Fibroblast of villous mesenchyme (primary cell): ENCODE data around the gene POLR2B. TPM values are rescaled to one million over a fixed set of nuclear protein-coding genes. Genes with fewer than 3 reads are reported as not detected.
A peak's percentile ranks its signal among the peaks of the same experiment; 100 is the strongest.
"Not testable (repeated sequence)": the region's sequence is repeated elsewhere in the genome, so short reads cannot be mapped to it uniquely, and the experiment has no call there.

Experiments used
- DNase-seq: peaks from one replicate; pipeline ENCODE4 v3.0.0-alpha.2; 2010; ENCODE audit warnings: low read depth
- H3K4me3 ChIP-seq: 2 replicates; pipeline ENCODE4 v1.5.1; 2011; ENCODE audit warnings: low read depth, mild to moderate bottlenecking, low read length
- CTCF ChIP-seq: IDR thresholded peaks from 2 replicates; pipeline ENCODE4 v1.5.1; 2012; ENCODE audit warnings: low read depth, mild to moderate bottlenecking, low read length; ENCODE audit not compliant: insufficient read depth
- total RNA-seq: library from RNA; depleted of rRNA; stranded (reverse); fragments of >200 nt; gene quantifications from 2 replicates; pipeline ENCODE4 v1.2.3, GENCODE V29; 2012

The POLR2B gene
- total RNA-seq, 1 donor = 136 TPM

- DNase-seq = peak; percentile 63
- H3K4me3 ChIP-seq = no peak overlapping the region
- TF ChIP-seq CTCF = no peak
Measured at GRCh38 chr4:57044996-57045395, 66.3 kb downstream of the POLR2B start.

- not testable (repeated sequence) for H3K4me3 ChIP-seq, DNase-seq
Measured at GRCh38 chr4:57047046-57047445, 68.3 kb downstream of the POLR2B start.

GRCh38 chr4:57048590-57049304 is 70.1 kb downstream of the POLR2B start:
- H3K4me3 ChIP-seq = no peak overlapping the region
- no peak for TF ChIP-seq CTCF
- DNase-seq = no peak

GRCh38 chr4:57051095-57051494 is 72.4 kb downstream of the POLR2B start:
- no peak for DNase-seq
- H3K4me3 ChIP-seq = no peak overlapping the region
- TF ChIP-seq CTCF = no peak

GRCh38 chr4:57051524-57051923 is 72.8 kb downstream of the POLR2B start:
- no peak overlapping the region for H3K4me3 ChIP-seq
- no peak for TF ChIP-seq CTCF
- DNase-seq = no peak

- DNase-seq = no peak
- H3K4me3 ChIP-seq = no peak overlapping the region
- TF ChIP-seq CTCF = no peak
Measured at GRCh38 chr4:57053508-57053907, 74.8 kb downstream of the POLR2B start.

- peak; percentile 52 for DNase-seq
Measured at GRCh38 chr4:57055886-57056285, 77.2 kb downstream of the POLR2B start.

More at GRCh38 chr4:57055886-57056285, 77.2 kb downstream of the POLR2B start:
- TF ChIP-seq CTCF = no peak
- H3K4me3 ChIP-seq = no peak overlapping the region
